HG02623 (cell line): ENCODE data around the gene TMEM271.

Experiments
- ATAC-seq: cut with Tn5 transposase; IDR thresholded peaks from one replicate; pipeline ENCODE4 v1.9.1; 2021; ENCODE audit warnings: moderate library complexity; ENCODE audit not compliant: unreplicated experiment

The TMEM271 gene

DNA sequence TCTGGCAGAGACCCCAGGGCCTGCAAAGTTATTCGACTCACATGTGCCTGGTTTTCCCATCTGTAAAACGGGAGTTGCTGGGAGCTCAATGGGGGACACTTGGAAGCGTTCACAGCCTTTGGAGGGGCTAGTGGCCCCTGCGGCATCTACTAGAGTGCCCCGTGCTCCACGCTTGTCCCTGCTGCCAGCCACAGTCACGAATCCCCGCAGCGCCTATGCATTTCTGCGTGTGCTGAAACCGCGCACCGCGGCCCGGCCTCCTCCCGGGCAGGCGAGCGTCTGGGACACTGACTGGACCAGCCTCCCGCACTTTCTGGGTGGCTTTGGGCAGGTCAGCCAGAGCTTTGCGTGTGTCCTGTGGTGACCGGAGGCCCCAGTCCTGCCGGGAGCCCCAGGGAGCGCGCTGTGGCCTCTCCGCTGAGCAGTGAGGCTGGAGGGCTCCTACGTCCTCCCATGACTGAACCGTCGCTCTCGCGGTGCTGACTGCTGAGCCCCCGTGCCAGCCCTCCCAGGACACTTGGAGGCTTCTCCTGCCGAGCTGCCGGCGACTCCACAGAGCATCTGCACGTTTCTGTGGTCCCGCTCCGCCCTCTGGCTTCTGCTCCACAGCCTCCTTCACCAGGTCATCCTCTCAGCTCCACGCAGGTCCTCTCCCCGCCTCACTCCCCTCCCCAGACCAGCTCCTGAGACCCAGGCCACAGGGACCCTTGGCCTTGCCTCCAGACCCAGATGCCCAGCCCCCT is 40.7 kb downstream of the TMEM271 start:
- ATAC-seq = no peak

DNA sequence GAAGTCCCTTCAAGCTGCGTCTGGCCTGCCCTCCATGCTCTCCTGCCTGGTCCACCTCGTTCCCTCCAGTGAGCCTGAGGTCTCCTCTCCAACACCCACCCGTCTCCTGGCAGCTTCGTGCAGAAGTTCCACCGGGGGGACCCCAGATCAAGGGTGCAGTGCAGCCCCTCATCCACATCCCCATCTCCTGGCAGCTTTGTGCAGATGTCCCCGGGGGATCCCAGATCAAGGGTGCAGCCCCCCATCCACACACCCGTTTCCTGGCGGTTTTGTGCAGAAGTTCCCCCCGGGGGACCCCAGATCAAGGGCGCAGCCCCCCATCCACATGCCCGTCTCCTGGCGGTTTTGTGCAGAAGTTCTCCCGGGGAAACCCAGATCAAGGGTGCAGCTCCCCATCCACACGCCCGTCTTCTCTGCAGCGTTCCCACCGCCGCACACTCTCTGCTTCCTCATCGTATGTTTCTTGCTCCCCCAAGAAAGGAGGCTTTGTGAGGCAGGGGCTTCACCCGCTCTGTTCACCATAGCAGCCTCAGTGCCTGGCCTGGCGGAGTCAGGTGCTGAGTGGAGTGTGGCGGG is 41.4 kb downstream of the TMEM271 start:
- ATAC-seq = no peak

DNA sequence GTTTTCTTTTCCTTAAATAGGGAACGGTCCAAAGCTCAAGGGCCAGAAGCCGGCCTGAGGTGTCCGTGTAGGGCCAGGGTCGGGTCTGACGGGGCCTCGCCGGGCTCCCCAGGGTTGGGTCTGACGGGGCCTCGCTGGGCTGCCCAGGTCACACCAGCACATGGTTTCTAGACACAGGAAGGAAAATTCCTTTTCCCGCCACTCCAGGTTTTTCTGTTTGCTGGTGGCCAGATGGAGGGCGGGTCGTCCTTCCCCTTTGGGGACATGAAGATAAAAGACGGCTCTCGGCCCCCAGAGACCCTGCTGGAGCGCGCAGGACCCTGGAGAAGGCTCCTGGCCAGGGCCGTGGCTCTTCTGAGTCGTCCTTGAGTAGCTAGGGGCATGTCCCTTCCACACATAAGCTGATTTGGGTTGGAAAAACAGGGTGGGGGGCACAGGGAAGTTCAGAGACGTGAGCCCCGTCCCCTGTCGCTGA is 42.0 kb downstream of the TMEM271 start:
- no peak for ATAC-seq

DNA sequence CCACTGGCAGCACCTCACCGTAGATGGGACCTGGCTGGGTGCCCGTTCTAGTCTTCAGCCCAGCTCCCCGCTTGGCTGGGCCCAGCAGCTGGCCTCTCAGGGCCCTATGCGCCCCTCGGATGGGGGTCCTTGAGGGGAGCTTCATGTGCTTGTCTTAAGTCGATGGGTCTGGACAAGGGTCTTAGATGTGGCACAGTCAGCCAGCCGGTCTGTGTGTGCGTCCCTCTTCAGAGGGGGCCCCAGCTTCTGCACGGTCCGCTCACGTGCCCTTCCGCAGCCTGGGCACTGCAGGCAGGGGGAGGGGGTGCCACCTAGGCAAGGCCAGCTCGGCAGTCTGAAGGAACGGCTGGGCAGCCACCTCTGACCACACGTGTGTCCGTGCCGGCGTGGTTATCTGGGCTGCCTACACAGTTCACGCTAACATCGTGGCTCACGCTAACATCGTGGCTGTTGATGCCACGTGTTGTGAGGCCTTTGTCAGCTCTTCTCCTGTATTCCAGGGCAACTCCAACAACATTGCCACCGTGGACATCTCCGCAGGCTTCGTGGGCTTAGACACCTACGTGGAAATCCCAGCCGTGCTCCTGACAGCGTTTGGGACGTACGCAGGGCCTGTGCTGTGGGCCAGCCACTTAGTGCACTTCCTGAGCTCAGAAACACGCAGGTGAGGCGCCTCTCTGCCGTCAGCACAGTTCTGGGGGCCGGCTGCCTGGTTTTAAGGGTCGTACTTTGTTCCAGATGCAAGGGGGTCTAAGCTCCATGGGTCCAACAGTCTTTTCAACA is 42.6 kb downstream of the TMEM271 start:
- no peak for ATAC-seq

DNA sequence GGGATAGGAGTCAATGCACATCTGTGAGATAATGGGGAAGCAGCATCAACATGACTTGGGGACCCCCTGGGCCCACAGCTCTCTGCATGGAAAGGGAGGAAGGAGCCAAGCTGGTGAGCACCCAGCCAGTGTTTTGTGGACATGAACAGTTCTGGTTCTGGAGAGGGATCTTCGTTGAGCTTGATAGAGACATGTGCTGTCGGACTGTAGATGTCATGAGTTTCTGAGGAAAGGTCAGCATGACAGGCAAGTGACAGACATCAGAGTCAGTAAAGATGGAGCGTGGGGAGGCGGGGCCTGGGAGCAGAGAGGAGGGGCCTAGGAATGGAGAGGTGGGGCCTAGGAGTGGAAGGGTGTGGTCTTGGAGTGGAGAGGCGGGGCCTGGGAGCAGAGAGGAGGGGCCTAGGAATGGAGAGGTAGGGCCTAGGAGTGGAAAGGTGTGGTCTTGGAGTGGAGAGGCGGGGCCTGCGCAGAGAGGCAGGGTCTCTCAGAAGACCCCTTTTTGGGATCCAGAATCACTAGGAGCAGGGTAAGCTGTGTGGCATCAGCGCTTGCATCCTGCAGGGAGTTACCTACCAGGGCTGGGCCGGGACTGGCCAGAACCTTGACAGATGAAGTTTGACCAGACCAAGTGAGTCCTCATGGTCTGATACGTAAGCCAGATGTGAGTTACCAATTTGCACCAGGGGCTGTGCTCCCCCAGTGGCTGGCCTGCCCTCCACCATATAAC is 43.3 kb downstream of the TMEM271 start:
- no peak for ATAC-seq

DNA sequence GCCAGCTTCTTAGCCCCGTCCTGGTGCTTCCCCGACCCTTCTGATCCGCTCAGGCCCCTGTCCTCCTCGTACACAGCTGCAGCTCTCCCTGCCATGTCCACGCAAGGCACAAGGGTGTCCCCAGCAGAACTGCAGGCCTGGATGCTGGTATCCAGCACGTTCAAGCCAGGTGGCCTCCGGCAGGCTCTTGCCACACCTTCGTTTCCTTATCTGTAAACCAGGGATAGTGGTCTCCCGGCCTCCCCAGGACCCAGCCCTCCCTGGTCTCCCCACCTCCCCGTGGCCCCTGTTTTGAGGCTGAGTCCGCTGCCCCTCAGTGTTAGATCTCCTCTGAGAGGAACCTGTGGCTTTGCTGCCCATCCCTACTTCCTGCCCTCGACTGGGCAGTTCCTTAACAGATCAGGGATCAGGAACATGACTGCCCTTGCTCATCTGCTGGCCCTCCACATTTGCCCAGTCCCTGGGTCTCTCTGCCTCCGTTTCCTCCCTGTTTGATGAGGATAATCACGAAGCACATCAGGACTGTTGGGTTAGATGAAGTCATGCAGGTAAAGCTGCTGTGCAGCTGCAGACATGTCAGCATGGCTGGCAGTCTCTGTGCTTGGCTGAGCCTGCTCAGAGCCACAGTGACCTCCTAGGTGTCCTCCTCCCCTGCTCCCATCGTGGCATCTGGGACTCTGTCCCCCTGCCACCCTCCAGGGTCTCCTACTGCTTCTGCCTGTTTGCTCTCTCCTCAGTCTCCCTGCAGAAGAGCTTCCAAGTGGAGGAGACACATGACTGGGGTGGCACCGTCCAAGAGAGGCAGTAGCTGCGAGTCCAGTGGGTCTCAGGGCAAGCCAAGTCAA is 44.2 kb downstream of the TMEM271 start:
- ATAC-seq = no peak

DNA sequence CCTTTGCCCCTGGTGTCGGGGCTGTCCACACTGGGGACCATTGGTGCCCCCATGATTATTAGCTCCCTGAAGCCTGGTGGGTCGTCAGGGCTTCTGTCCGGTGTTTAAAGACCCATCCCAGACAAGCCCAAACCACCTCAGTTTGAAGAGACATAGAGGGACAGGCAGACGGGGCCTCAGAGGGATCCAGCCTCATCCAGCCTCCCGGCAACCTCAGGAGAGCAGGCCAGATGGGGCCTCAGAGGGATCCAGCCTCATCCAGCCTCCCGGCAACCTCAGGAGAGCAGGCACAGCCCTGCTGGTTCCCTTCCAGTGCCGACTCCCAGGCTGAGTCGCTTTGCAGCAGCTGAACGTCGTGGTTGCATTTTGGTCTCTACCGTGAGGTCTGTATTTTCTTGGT is 45.0 kb downstream of the TMEM271 start:
- no peak for ATAC-seq

DNA sequence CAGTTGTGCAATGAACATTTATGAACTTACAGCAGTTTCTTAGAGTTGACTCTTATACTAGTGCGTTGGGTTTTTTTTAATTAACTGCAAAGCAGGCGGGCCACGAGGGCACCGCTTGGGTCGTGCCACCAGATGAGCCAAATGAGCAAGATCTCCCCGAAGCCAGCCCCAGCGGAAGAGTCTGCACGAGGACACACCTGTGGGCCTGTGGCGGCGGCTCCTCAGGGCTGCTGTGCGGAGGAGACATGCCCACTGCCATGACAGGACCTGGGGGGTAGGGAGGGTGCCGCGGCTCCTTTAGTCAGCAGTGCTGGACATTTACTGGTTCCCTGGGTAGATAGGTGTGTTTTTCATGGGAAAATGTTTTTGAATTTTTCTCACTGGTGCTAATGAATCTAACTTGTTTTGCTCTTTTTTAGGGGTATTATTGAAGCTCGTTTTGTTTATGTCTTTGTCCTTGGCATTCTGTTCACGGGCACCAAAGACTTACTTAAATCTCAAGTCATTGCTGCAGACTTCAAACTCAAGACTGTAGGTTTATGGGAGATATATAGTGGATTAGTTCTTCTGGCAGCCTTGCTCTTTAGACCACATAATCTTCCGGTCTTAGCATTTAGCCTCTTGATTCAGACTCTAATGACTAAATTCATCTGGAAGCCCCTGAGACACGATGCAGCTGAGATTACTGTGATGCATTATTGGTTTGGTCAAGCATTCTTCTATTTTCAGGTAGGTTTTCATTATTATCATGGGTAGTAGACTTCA is 45.9 kb downstream of the TMEM271 start:
- ATAC-seq = no peak

DNA sequence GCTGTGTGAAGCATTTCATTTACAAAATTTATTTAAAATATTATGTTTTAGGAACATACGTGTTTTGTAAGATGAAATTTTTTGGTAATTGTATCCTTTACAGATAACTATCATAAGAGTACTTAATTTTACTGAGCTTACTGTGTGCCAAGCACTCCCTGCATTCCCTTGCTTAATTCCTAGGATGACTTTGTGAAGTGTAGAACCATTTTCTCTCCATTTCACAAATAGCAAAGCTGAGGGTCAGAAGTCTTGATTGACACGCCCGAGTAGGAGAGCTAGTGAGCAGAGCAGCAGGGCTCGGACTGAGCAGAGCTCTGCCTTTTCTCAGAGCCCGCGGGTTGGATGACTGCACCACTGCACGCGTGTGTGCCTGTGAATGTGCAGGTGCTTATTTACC is 46.5 kb downstream of the TMEM271 start:
- no peak for ATAC-seq

DNA sequence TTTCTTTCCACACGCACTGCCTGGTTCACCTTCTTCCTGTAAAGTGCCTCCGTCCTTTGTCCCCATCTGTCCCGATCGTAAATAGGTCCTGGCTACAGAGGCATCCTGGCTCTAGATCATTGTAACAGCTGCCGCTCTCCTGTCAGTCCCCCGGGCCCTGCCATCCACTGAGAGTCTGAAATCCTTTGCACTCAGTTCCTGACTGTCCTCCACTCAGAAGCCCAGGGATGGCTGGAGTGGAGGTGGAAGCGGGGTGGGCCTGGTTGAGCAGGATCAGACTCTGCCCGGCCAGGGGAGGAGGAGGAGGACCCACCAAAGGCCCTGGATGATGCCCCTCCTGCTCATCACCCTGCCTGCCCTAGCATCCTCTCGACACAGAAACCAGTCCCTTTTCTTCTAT is 47.3 kb downstream of the TMEM271 start:
- no peak for ATAC-seq

DNA sequence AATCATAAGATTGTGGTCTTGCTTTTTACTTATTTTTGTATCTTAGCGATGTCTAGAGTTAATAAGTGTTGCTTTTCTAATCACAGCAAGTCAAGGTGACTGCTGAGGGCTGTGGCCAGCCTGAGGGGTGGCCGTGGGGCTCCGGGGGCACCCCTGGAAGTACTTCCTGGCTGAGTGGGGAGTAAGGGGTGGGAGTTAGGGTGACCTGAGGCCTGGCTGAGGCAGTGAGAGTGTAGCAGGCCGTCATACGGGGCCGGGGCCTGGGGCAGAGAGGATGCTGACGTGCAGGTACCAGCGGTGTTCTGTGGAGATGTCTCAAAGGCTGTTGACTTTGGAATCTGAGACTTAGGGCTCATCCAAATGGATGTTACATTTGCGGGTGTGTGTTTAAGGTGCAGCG is 47.8 kb downstream of the TMEM271 start:
- ATAC-seq = no peak

DNA sequence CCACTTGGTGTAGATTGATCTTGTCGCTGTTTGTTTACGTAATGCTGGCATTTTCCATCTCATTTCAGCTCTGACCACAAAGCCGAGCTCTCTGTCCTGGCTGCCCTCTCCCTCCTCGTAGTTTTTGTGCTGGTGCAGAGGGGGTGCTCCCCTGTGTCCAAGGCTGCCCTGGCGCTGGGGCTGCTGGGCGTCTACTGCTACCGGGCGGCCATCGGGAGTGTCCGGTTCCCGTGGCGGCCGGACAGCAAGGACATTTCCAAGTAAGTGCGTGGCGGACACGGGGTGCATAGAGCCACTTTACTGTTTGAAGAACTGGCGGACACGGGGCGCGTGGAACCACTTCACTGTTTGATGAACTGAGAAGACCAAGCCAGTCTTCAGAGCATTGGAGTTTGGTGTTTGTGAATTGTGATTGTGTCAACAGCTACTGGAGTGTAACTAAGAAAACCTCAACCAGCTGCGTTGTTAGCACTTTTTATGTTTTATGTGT is 49.1 kb downstream of the TMEM271 start:
- no peak for ATAC-seq

DNA sequence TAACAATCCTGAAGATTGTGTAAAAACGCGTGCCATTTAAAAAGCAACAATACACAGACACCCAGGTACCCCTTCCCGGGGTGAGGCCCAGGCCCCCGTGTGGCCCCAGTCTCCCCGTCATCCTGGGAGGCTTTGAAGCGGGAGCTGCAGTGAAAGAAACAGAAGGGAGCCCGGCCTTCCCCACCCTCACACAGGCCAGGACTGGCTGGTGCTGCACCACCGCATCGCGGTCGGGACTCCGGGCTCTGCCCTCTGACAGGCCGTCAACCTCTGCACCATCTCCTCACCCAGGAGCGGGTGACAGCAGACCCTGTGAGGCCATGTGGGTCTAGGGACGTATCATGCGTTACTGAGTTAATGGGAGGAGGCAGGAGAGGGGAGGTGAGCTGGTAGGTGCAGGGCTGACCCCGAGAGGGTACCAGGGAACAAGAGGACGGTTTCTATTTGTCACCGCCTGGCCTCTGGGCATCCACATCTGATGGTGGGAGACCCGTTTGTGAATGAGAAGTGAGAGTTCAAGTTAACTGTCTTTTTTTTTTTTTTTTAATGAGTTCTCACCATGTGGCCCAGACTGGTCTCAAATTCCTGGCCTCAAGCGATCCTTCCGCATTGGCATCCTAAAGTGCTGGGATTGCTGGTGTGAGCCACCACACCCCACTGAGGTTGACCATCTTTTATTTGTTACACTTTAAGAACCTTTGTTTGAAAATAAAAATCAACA is 49.7 kb downstream of the TMEM271 start:
- ATAC-seq = no peak

DNA sequence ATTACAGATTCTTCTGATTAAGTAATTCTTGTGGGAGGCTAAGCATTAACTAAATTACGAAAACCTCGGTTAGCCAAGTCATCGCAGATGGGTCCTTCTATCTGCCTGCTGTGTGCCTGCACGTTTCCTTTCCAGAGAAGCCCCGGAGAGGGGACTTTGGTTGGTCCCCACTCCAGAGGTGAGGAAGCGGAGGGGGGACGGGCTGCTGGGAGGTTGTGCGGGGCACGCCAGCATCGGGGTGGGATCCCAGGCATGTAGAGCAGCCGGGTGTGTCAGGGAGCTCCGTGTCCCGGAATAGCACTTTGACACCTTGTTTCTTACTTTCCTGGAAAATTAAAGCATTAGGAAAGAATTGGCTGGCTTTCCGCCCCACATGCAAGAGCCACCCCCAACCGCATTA is 50.4 kb downstream of the TMEM271 start:
- no peak for ATAC-seq

DNA sequence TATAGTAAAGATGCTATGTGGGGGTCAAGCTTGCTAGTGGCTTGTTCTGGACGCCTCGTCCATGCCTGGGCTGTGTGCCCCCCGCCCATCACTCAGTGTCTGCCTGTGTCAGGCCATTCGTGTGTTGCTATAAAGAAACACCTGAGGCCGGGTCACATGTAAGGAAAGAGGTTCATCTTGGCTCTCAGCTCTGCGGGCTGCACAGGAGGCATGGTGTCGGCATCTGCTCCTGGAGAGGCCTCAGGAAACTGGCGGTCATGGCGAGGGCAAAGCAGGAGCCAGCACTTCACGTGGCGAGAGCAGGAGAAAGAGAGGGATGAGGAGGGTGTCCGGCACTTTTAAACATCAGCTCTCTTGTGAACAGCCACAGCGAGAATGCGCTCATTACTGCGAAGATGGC is 51.9 kb downstream of the TMEM271 start:
- ATAC-seq = no peak
